H1 (cell line): ENCODE data around the gene TMEM79. TPM values are rescaled to one million over a fixed set of nuclear protein-coding genes. Genes with fewer than 3 reads are reported as not detected.

ENCODE experiments used
- polyA plus RNA-seq, 7 experiments: library from polyadenylated mRNA; depleted of rRNA in 3 of 7; stranded (reverse) in 5 of 7; unstranded in 2 of 7; fragments of >200 nt in 5 of 7; fragments of 200-250 nt in 2 of 7; gene quantifications; 1 replicate in 5 of 7; 2 replicates in 1 of 7; 4 replicates in 1 of 7; pipeline versions ENCODE4 v1.2.1 to v1.2.3, GENCODE V29; 2011 to 2013; ENCODE audit warnings: missing spikeins in 2 of 7, mixed read lengths in 2 of 7
- total RNA-seq: library from RNA; stranded (reverse); fragmentation: NEBNext Ultra II Directional; extraction: Animal tissue kit (Norgen Biotek cat#: 25700); gene quantifications from 2 replicates; pipeline ENCODE4 v1.2.1, GENCODE V29; 2021
- TF ChIP-seq, protein P1 (sequence below): IDR thresholded peaks from 2 replicates; pipeline ENCODE4 v1.6.1; 2011; ENCODE audit warnings: low read length, improper control_type of control experiment

The TMEM79 gene
- total and polyA plus RNA-seq, 2 of the 8 experiments (the other 6 are each of a cell fraction or from before 2014, with no cell fraction given) = 2.1 to 2.3 TPM

- TF ChIP-seq, protein P1, sequence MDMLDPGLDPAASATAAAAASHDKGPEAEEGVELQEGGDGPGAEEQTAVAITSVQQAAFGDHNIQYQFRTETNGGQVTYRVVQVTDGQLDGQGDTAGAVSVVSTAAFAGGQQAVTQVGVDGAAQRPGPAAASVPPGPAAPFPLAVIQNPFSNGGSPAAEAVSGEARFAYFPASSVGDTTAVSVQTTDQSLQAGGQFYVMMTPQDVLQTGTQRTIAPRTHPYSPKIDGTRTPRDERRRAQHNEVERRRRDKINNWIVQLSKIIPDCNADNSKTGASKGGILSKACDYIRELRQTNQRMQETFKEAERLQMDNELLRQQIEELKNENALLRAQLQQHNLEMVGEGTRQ = no peak
- TF ChIP-seq, all 59 proteins: peak for 0
Measured at GRCh38 chr1:156270314-156270713, 13.8 kb upstream of the TMEM79 start (continued).
